ENCODE results near the gene PSTPIP2.
"Not testable (repeated sequence)": the region's sequence is repeated elsewhere in the genome, so short reads cannot be mapped to it uniquely, and the experiment has no call there.

PSTPIP2 gene

GRCh38 chr18:46069524-46069923 is 2.5 kb downstream of the PSTPIP2 start:
- no peak for DNase-seq (ENCODE audit: low read depth)

GRCh38 chr18:46068763-46069162 is 3.3 kb downstream of the PSTPIP2 start:
- DNase-seq (ENCODE audit: low read depth) = no peak

GRCh38 chr18:46067438-46068007 is 4.5 kb downstream of the PSTPIP2 start:
- DNase-seq (ENCODE audit: low read depth) = no peak

- no peak for DNase-seq (ENCODE audit: low read depth)
Measured at GRCh38 chr18:46062781-46063180, 9.3 kb downstream of the PSTPIP2 start.

- DNase-seq (ENCODE audit: low read depth) = no peak
Measured at GRCh38 chr18:46061796-46062195, 10.3 kb downstream of the PSTPIP2 start.

GRCh38 chr18:46061387-46061786 is 10.7 kb downstream of the PSTPIP2 start:
- no peak for DNase-seq (ENCODE audit: low read depth)

GRCh38 chr18:46060359-46060841 is 11.7 kb downstream of the PSTPIP2 start:
- DNase-seq (ENCODE audit: low read depth) = no peak

- DNase-seq (ENCODE audit: low read depth) = no peak
Measured at GRCh38 chr18:46055838-46056230, 16.2 kb downstream of the PSTPIP2 start.

GRCh38 chr18:46054956-46055837 is 16.9 kb downstream of the PSTPIP2 start:
- DNase-seq (ENCODE audit: low read depth) = no peak

- no peak for DNase-seq (ENCODE audit: low read depth)
Measured at GRCh38 chr18:46053368-46054095, 18.5 kb downstream of the PSTPIP2 start.

GRCh38 chr18:46051731-46052461 is 20.2 kb downstream of the PSTPIP2 start:
- no peak for DNase-seq (ENCODE audit: low read depth)

GRCh38 chr18:46050268-46050667 is 21.8 kb downstream of the PSTPIP2 start:
- DNase-seq (ENCODE audit: low read depth) = no peak

GRCh38 chr18:46048641-46049040 is 23.4 kb downstream of the PSTPIP2 start:
- DNase-seq (ENCODE audit: low read depth) = no peak

GRCh38 chr18:46047369-46047768 is 24.7 kb downstream of the PSTPIP2 start:
- DNase-seq (ENCODE audit: low read depth) = not testable (repeated sequence)

GRCh38 chr18:46046688-46047087 is 25.4 kb downstream of the PSTPIP2 start:
- DNase-seq (ENCODE audit: low read depth) = no peak

GRCh38 chr18:46046126-46046525 is 25.9 kb downstream of the PSTPIP2 start:
- DNase-seq (ENCODE audit: low read depth) = no peak

GRCh38 chr18:46042571-46043123 is 29.4 kb downstream of the PSTPIP2 start:
- DNase-seq (ENCODE audit: low read depth) = no peak

GRCh38 chr18:46040747-46041104 is 31.3 kb downstream of the PSTPIP2 start:
- no peak for DNase-seq (ENCODE audit: low read depth)

- DNase-seq (ENCODE audit: low read depth) = no peak
Measured at GRCh38 chr18:46040033-46040746, 31.9 kb downstream of the PSTPIP2 start.

GRCh38 chr18:46037512-46038305 is 34.4 kb downstream of the PSTPIP2 start:
- DNase-seq (ENCODE audit: low read depth) = no peak

Measured in activated gamma-delta T cell treated with anti-CD3 and anti-CD28 coated beads, Interleukin-2, amount 50 U/mL, for 16 hours (primary cell).